Vagina (tissue), 2 donors: ENCODE results near the gene WDR62.

ENCODE experiments used
- POLR2A ChIP-seq, 2 donors: fragments of 450-650 bp; IDR thresholded peaks; one replicate each; pipeline ENCODE4 v1.6.1; 2017; ENCODE audit warnings: antibody characterized with exemption in 2 of 2, mild to moderate bottlenecking in 2 of 2, moderate library complexity in 2 of 2
- POLR2AphosphoS5 ChIP-seq, 2 donors: sonication (generic); formaldehyde crosslinking; IDR thresholded peaks; one replicate each; pipeline ENCODE4 v1.9.0; 2017; ENCODE audit warnings: antibody characterized with exemption in 2 of 2, mild to moderate bottlenecking in 2 of 2, low read depth in 1 of 2; ENCODE audit not compliant: insufficient read depth in 1 of 2

DNA sequence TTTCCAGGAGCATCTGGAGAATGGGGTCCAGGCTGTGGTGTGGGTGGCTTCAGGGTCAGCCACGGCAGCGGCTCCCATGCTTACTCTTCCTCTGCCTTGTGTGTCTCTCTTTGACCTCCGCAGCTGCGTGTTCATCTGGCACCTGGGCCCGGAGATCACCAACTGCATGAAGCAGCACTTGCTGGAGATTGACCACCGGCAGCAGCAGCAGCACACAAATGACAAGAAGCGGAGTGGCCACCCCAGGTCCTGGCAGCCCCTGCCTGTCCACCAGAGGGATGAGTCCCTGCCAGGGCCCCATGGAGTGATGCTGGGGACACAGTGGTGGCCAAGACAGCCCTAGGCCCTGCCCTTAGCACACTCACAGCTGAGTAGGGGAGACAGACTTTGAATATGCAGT is 37.9 kb downstream of the WDR62 start:
- no peak for TF ChIP-seq POLR2A (IDR thresholded peaks at IDR 0.05)
- TF ChIP-seq POLR2AphosphoS5 (IDR thresholded peaks at IDR 0.05; ENCODE audit: insufficient read depth in 1 of 2, low read depth in 1 of 2), result no peak
